K562 (cell line): ENCODE measurements around the gene PARD6B. TPM values are rescaled to one million over a fixed set of nuclear protein-coding genes. Genes with fewer than 3 reads are reported as not detected.
A peak's percentile ranks its signal among the peaks of the same experiment; 100 is the strongest.

Source experiments
- ARID2 ChIP-seq: fragments of 450-650 bp; IDR thresholded peaks from 2 replicates; pipeline ENCODE4 v1.6.1; 2017; ENCODE audit warnings: antibody characterized with exemption, mild to moderate bottlenecking
- CBFA2T2 ChIP-seq: fragments of 450-650 bp; conservative IDR thresholded peaks from 2 replicates; pipeline ENCODE4 v1.6.1; 2017; ENCODE audit warnings: mild to moderate bottlenecking
- CBFA2T3 ChIP-seq: fragments of 450-650 bp; IDR thresholded peaks from 2 replicates; pipeline ENCODE4 v1.6.1; 2017
- CREM ChIP-seq: IDR thresholded peaks from 2 replicates; pipeline ENCODE4 v1.6.1; 2014; ENCODE audit warnings: antibody characterized with exemption, low read depth
- CXXC5 ChIP-seq: fragments of 250-450 bp; sonication (Bioruptor Pico); IDR thresholded peaks from 2 replicates; pipeline ENCODE4 v1.8.0; 2022; ENCODE audit warnings: inconsistent platforms, mild to moderate bottlenecking, moderate library complexity
- FOSL1 ChIP-seq: fragments of 200-800 bp; sonication (Bioruptor generic); conservative IDR thresholded peaks from 2 replicates; pipeline ENCODE4 v1.6.1; 2016; ENCODE audit warnings: missing genetic modification characterization, missing compliant biosample characterization
- GATAD2A ChIP-seq: fragments of 450-650 bp; IDR thresholded peaks from 2 replicates; pipeline ENCODE4 v1.6.1; 2017
- JUN ChIP-seq, 2 experiments: sonication (generic) in 1 of 2; formaldehyde crosslinking in 1 of 2; IDR thresholded peaks; 2 replicates each; pipeline versions ENCODE4 v1.6.1 to v1.8.0; 2012 to 2022; ENCODE audit warnings: borderline replicate concordance in 2 of 2, mild to moderate bottlenecking in 2 of 2, improper control_type of control experiment in 1 of 2, low read depth in 1 of 2, low read length in 1 of 2, missing genetic modification reagents in 1 of 2
- NEUROD1 ChIP-seq: fragments of 150-350 bp; IDR thresholded peaks from 2 replicates; pipeline ENCODE4 v1.6.1; 2014; ENCODE audit warnings: borderline replicate concordance, low read length, low read depth; ENCODE audit not compliant: partially characterized antibody
- NFE2L1 ChIP-seq: fragments of 450-650 bp; IDR thresholded peaks from 2 replicates; pipeline ENCODE4 v1.6.1; 2016; ENCODE audit warnings: missing genetic modification characterization, low read depth, mild to moderate bottlenecking, missing compliant biosample characterization, moderate library complexity, borderline replicate concordance
- RBM17 ChIP-seq: fragments of 200-400 bp; formaldehyde crosslinking; IDR thresholded peaks from 2 replicates; pipeline ENCODE4 v1.6.1; 2017; ENCODE audit warnings: low read depth, mild to moderate bottlenecking, low read length, borderline replicate concordance
- RBM39 ChIP-seq: fragments of 200-400 bp; formaldehyde crosslinking; optimal IDR thresholded peaks from 2 replicates; pipeline ENCODE3; 2018; ENCODE audit warnings: low read depth, low read length
- SMARCE1 ChIP-seq: fragments of 450-650 bp; IDR thresholded peaks from 2 replicates; pipeline ENCODE4 v1.7.1; 2016; ENCODE audit warnings: mild to moderate bottlenecking
- SNRNP70 ChIP-seq: fragments of 200-400 bp; formaldehyde crosslinking; optimal IDR thresholded peaks from 2 replicates; pipeline ENCODE3; 2017; ENCODE audit warnings: low read depth, low read length
- TCFL5 ChIP-seq: fragments of 250-450 bp; sonication (Bioruptor Pico); conservative IDR thresholded peaks from 2 replicates; pipeline ENCODE4 v1.6.1; 2021; ENCODE audit warnings: mild to moderate bottlenecking, moderate library complexity, matching md5 sums
- TRIM24 ChIP-seq, 2 experiments: fragments of 450-650 bp; IDR thresholded peaks; 2 replicates each; pipeline ENCODE4 v1.6.1; 2016
- YBX1 ChIP-seq: fragments of 450-650 bp; IDR thresholded peaks from 2 replicates; pipeline ENCODE4 v1.7.1; 2016; ENCODE audit warnings: mild to moderate bottlenecking
- YY1 ChIP-seq, 3 experiments: IDR thresholded peaks; 2 replicates each; pipeline ENCODE4 v1.6.1; 2011; ENCODE audit warnings: low read length in 2 of 3, mild to moderate bottlenecking in 2 of 3, moderate library complexity in 2 of 3, borderline replicate concordance in 1 of 3, control low read depth in 1 of 3, low read depth in 1 of 3; ENCODE audit not compliant: insufficient read depth in 3 of 3, insufficient replicate concordance in 2 of 3, control insufficient read depth in 1 of 3, insufficient read length in 1 of 3; ENCODE audit errors: extremely low read depth in 1 of 3
- ZEB2 ChIP-seq: fragments of 450-650 bp; IDR thresholded peaks from 2 replicates; pipeline ENCODE4 v1.6.1; 2016
- ZFP1 ChIP-seq: fragments of 450-650 bp; formaldehyde crosslinking; IDR thresholded peaks from 2 replicates; pipeline ENCODE4 v1.4.0; 2020; ENCODE audit warnings: mild to moderate bottlenecking, mixed read lengths
- ZNF12 ChIP-seq: sonication (generic); formaldehyde crosslinking; IDR thresholded peaks from 2 replicates; pipeline ENCODE4 v1.4.0; 2020; ENCODE audit warnings: mild to moderate bottlenecking, missing genetic modification reagents
- ZNF280A ChIP-seq: fragments of 450-650 bp; IDR thresholded peaks from 2 replicates; pipeline ENCODE4 v1.6.1; 2018; ENCODE audit warnings: mild to moderate bottlenecking, low read depth; ENCODE audit not compliant: partially characterized antibody
- ZNF347 ChIP-seq: fragments of 450-650 bp; formaldehyde crosslinking; IDR thresholded peaks from 2 replicates; pipeline ENCODE4 v1.4.0; 2020; ENCODE audit warnings: low read depth, mild to moderate bottlenecking, moderate library complexity
- ZNF76 ChIP-seq: fragments of 250-450 bp; sonication (Bioruptor Pico); IDR thresholded peaks from 2 replicates; pipeline ENCODE4 v1.4.0; 2020; ENCODE audit warnings: mild to moderate bottlenecking, moderate library complexity, borderline replicate concordance
- ZNF766 ChIP-seq: fragments of 200-800 bp; sonication (Bioruptor generic); conservative IDR thresholded peaks from 2 replicates; pipeline ENCODE4 v1.6.1; 2016; ENCODE audit warnings: missing genetic modification characterization, missing compliant biosample characterization
- polyA plus RNA-seq, 8 experiments: library from polyadenylated mRNA; depleted of rRNA in 4 of 8; stranded (reverse) in 5 of 8; unstranded in 3 of 8; fragments of >200 nt; fragmentation: Nextera tagmentation in 2 of 8; fragmentation: Illumina TruSeq in 1 of 8; extraction: Ambion mirVana in 2 of 8; extraction: Trizol in 1 of 8; gene quantifications; 2 replicates each; pipeline versions ENCODE4 v1.2.1 to v1.2.3, GENCODE V29; 2011 to 2014; ENCODE audit warnings: inconsistent platforms in 1 of 8, missing spikeins in 1 of 8
- total RNA-seq, 7 experiments: library from RNA; depleted of rRNA in 6 of 7; stranded (reverse); fragments of >200 nt in 6 of 7; fragmentation: Illumina TruSeq in 2 of 7; extraction: Trizol in 2 of 7; gene quantifications; 2 replicates each; pipeline versions ENCODE4 v1.2.1 to v1.2.3, GENCODE V29; 2011 to 2021; ENCODE audit warnings: low replicate concordance in 1 of 7

The PARD6B gene
- total and polyA plus RNA-seq, 9 of the 15 experiments (the other 6 are each of a cell fraction or from before 2014, with no cell fraction given) = 1.7 to 12.3 (median 5.5) TPM

GRCh38 chr20:50691573-50692551, 39.5 kb upstream of the PARD6B start (continued):
- TF ChIP-seq YY1 (IDR thresholded peaks at IDR 0.05; ENCODE audit: borderline replicate concordance in 1 of 3, control insufficient read depth in 1 of 3, extremely low read depth in 1 of 3, insufficient read depth in 3 of 3, insufficient read length in 1 of 3, insufficient replicate concordance in 2 of 3, low read depth in 1 of 3, low read length in 2 of 3) = no peak
- no peak for TF ChIP-seq SNRNP70
- TF ChIP-seq YBX1 = 0 out of 2 replicates have a peak, but pooled peaks have one; percentile 9
- no peak for TF ChIP-seq ZNF347 (CRISPR knock-in tag)
- TF ChIP-seq CBFA2T3 = no peak
- no peak for TF ChIP-seq TCFL5 (CRISPR knock-in tag)
- TF ChIP-seq FOSL1 = no peak; the same call in none of the 2 replicates
- TF ChIP-seq JUN (IDR thresholded peaks at IDR 0.05; ENCODE audit: borderline replicate concordance, low read depth, low read length) = no peak
- no peak for TF ChIP-seq JUN (CRISPR knock-in tag; IDR thresholded peaks at IDR 0.05; ENCODE audit: borderline replicate concordance)
- TF ChIP-seq CREM = 0 out of 2 replicates have a peak, but pooled peaks have one; percentile 1
- no peak for TF ChIP-seq ZNF766 (CRISPR knock-in tag)
- TF ChIP-seq ZFP1 = no peak
- no peak for TF ChIP-seq ZNF76
- no peak for TF ChIP-seq RBM17
- TF ChIP-seq SMARCE1 = peak; percentile 31; the same call in 1 of the 2 replicates
- no peak for TF ChIP-seq ZNF280A
- no peak for TF ChIP-seq ZEB2
- no peak for TF ChIP-seq CBFA2T2
- TF ChIP-seq GATAD2A = no peak
- no peak for TF ChIP-seq RBM39
- no peak for TF ChIP-seq ZNF12 (CRISPR knock-in tag)
- TF ChIP-seq CXXC5 (CRISPR knock-in tag) = no peak
- TF ChIP-seq NEUROD1 = no peak
- TF ChIP-seq ARID2 = peak; percentile 62; the same call in 1 of the 2 replicates
- no peak for TF ChIP-seq TRIM24 (IDR thresholded peaks at IDR 0.05)
- TF ChIP-seq NFE2L1 = no peak
